Peyer's patch (tissue), 4 donors: ENCODE results near the gene RAB28.

Experiments used
- POLR2A ChIP-seq, 2 donors: fragments of 450-650 bp; IDR thresholded peaks; one replicate each; pipeline ENCODE4 v1.5.1; 2017; ENCODE audit warnings: antibody characterized with exemption in 2 of 2, mild to moderate bottlenecking in 2 of 2, moderate library complexity in 2 of 2
- TF ChIP-seq, protein P1 (sequence below), 6 experiments: fragments of 450-650 bp in 4 of 6; fragments of 200-600 bp in 2 of 6; sonication (generic) in 1 of 6; IDR thresholded peaks; one replicate each; pipeline ENCODE4 v1.5.1; 2017 to 2019; ENCODE audit warnings: antibody characterized with exemption in 6 of 6, mild to moderate bottlenecking in 3 of 6, moderate library complexity in 1 of 6

DNA sequence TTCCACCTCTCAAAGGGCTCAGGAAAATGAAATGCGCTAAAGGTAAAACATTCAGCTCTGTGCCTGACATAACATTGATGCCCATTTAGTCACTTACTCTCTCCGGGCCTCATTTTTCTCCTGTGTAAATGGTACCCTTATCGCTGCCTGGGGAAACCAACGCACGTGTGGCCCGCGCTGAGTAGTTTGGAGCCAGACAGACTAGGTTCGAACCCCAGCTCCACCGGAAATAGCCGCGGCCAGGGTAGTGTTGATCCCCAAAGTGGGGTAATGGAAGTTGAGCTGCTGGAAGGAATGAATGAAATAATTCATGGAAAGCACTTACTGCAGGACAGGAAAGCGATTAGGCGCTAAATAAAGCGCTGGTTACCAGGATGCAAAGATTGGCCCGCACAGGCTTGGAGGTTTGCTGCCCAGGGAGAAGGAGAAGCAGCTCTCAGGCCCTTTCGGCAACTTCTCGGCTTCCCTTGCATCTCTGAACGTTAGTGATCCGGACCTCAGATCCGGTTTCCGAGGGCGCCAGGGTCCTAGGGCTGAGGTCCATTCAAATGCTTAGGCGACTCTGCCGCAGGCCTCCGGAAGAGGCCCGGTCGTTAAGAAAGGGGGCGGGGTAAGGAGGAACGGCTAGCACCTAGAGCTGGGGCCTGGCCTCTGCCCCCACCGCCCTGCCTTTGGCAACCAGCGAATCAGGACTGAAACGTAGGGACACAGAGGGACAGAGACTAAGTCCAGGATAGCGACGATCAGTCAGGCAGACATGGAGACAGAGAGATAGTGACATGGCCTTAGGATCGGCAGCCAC lies 46.9 kb upstream of the RAB28 start:
- TF ChIP-seq, protein P1, sequence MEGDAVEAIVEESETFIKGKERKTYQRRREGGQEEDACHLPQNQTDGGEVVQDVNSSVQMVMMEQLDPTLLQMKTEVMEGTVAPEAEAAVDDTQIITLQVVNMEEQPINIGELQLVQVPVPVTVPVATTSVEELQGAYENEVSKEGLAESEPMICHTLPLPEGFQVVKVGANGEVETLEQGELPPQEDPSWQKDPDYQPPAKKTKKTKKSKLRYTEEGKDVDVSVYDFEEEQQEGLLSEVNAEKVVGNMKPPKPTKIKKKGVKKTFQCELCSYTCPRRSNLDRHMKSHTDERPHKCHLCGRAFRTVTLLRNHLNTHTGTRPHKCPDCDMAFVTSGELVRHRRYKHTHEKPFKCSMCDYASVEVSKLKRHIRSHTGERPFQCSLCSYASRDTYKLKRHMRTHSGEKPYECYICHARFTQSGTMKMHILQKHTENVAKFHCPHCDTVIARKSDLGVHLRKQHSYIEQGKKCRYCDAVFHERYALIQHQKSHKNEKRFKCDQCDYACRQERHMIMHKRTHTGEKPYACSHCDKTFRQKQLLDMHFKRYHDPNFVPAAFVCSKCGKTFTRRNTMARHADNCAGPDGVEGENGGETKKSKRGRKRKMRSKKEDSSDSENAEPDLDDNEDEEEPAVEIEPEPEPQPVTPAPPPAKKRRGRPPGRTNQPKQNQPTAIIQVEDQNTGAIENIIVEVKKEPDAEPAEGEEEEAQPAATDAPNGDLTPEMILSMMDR (IDR thresholded peaks at IDR 0.05) = no peak
- TF ChIP-seq POLR2A (IDR thresholded peaks at IDR 0.05) = no peak
